Astrocyte of the spinal cord (primary cell): ENCODE results near the gene VTI1B.
A peak's percentile ranks its signal among the peaks of the same experiment; 100 is the strongest.
"Not testable (repeated sequence)": the region's sequence is repeated elsewhere in the genome, so short reads cannot be mapped to it uniquely, and the experiment has no call there.

ENCODE experiments used
- DNase-seq: peaks from one replicate; pipeline ENCODE4 v3.0.0; 2011; ENCODE audit warnings: low read depth, low spot score
- H3K4me3 ChIP-seq: 2 replicates; pipeline ENCODE4 v1.5.1; 2011; ENCODE audit warnings: low read depth, mild to moderate bottlenecking, low read length, moderate library complexity
- CTCF ChIP-seq: IDR thresholded peaks from 2 replicates; pipeline ENCODE4 v1.5.1; 2012; ENCODE audit warnings: low read depth, mild to moderate bottlenecking, low read length, inconsistent platforms
- in situ Hi-C: cut with HindIII; loops from 2 replicates; pipeline ENCODE4 v1.10.0; 2017; ENCODE audit warnings: low sequenced_read_pairs

VTI1B gene

GRCh38 chr14:67710209-67710608 is 35.8 kb upstream of the VTI1B start:
- no peak for DNase-seq
- in situ Hi-C loops, result no loop called here
- TF ChIP-seq CTCF, result no peak
- no peak overlapping the region for H3K4me3 ChIP-seq

GRCh38 chr14:67709796-67710195 is 35.4 kb upstream of the VTI1B start:
- DNase-seq, in situ Hi-C loops, H3K4me3 ChIP-seq: not testable (repeated sequence)

- H3K4me3 ChIP-seq, in situ Hi-C loops, DNase-seq: not testable (repeated sequence)
These were observed 34.9 kb upstream of the VTI1B start for GRCh38 chr14:67709346-67709745.

GRCh38 chr14:67705211-67705610 is 30.8 kb upstream of the VTI1B start:
- no peak for TF ChIP-seq CTCF
- H3K4me3 ChIP-seq, result no peak overlapping the region
- no peak for DNase-seq
- in situ Hi-C loops, result no loop called here

- in situ Hi-C loops, result no loop called here
- peak; percentile 73 for TF ChIP-seq CTCF
- peak; percentile 53 for DNase-seq
- no peak overlapping the region for H3K4me3 ChIP-seq
These were observed 30.2 kb upstream of the VTI1B start for GRCh38 chr14:67704484-67705089.

- in situ Hi-C loops, result no loop called here
- no peak overlapping the region for H3K4me3 ChIP-seq
- DNase-seq, result no peak
- no peak for TF ChIP-seq CTCF
These were observed 29.6 kb upstream of the VTI1B start for GRCh38 chr14:67703997-67704396.

- DNase-seq, H3K4me3 ChIP-seq, in situ Hi-C loops: not testable (repeated sequence)
These were observed 27.1 kb upstream of the VTI1B start, which contains the start of gene RDH12 for GRCh38 chr14:67701492-67701891. RDH12 (plus strand) TSS chr14:67701886; CDS start chr14:67722643, 20,757 bp downstream.

- in situ Hi-C loops, result no loop called here
- no peak for DNase-seq
- no peak overlapping the region for H3K4me3 ChIP-seq
- TF ChIP-seq CTCF, result no peak
These were observed 23.7 kb upstream of the VTI1B start for GRCh38 chr14:67698179-67698578.
